ENCODE measurements around the gene VPS50. TPM values are rescaled to one million over a fixed set of nuclear protein-coding genes. Genes with fewer than 3 reads are reported as not detected.

VPS50 gene
- total and polyA plus RNA-seq, 2 donors (not counting 1 experiment from before 2014, with no cell fraction given), result 9.4 to 54.1 TPM

DNA sequence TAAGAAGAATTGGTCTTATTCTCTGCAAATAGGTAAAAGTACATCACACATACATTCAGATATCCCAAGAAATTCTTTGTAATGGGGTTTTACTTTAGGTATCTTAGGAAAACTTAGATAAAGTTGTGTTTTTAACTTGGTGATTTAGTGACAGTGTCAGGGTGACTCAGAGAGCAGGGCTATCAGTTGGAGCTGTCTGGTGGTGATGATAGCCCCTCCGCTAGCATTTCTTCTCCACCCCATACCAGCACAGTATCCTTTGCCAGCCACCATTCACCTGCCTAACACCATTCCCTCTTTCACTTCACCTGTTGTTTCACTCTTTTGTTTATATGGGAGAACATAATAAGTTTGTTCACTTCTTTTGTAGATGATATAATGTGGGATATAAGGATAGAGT lies 30.4 kb downstream of the VPS50 start:
- TF ChIP-seq, protein P1, sequence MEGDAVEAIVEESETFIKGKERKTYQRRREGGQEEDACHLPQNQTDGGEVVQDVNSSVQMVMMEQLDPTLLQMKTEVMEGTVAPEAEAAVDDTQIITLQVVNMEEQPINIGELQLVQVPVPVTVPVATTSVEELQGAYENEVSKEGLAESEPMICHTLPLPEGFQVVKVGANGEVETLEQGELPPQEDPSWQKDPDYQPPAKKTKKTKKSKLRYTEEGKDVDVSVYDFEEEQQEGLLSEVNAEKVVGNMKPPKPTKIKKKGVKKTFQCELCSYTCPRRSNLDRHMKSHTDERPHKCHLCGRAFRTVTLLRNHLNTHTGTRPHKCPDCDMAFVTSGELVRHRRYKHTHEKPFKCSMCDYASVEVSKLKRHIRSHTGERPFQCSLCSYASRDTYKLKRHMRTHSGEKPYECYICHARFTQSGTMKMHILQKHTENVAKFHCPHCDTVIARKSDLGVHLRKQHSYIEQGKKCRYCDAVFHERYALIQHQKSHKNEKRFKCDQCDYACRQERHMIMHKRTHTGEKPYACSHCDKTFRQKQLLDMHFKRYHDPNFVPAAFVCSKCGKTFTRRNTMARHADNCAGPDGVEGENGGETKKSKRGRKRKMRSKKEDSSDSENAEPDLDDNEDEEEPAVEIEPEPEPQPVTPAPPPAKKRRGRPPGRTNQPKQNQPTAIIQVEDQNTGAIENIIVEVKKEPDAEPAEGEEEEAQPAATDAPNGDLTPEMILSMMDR (IDR thresholded peaks at IDR 0.05), result no peak
- TF ChIP-seq EZH2 (IDR thresholded peaks at IDR 0.05; ENCODE audit: borderline replicate concordance, insufficient read depth, low read depth, low read length, poor library complexity, severe bottlenecking), result no peak
- no peak overlapping the region for H3K9ac ChIP-seq (ENCODE audit: low read length)
- POLR2A ChIA-PET, result no interaction called here
- DNase-seq (no peak), ATAC-seq (ENCODE audit: low read depth) (no peak)
- CTCF ChIA-PET, result interaction anchor here (1.9 kb wide), 1 partner anchor 16 kb away, joined by 4 read pairs; no protein-coding TSS in a partner anchor
- no peaks in the 10 kb centered on the region for H4K20me1 ChIP-seq (ENCODE audit: control insufficient read depth, insufficient read depth, low read length, poor library complexity, severe bottlenecking)
- WGBS (ENCODE audit: insufficient coverage), result no CpG with 5 or more reads among the region's 1 CpG
- H3K4me3 ChIP-seq (ENCODE audit: control extremely low read depth in 1 of 5, extremely low read depth in 1 of 5, insufficient read depth in 1 of 5, low read depth in 2 of 5, low read length in 4 of 5), result no peak overlapping the region
- Mint-ChIP-seq H3K4me1 (no peaks in the 10 kb centered on the region), H3K27ac (no peak overlapping the region), H3K4me3 (no peak overlapping the region), H3K9me3 (ENCODE audit: insufficient read depth) (no peaks in the 10 kb centered on the region), H3K27me3 (no peaks in the 10 kb centered on the region)
- no peaks in the 10 kb centered on the region for H3K27me3 ChIP-seq (replicated peaks in 1 of 4; ENCODE audit: control extremely low read depth in 1 of 4, control insufficient read depth in 3 of 4, insufficient read depth in 4 of 4, low read length in 3 of 4)
- no peak overlapping the region for H3K4me2 ChIP-seq (replicated peaks; ENCODE audit: low read depth, low read length, poor library complexity, severe bottlenecking)
- no peaks in the 10 kb centered on the region for H3K4me1 ChIP-seq (ENCODE audit: control insufficient read depth in 2 of 2, insufficient read depth in 2 of 2, low read length in 2 of 2)
- H3K79me2 ChIP-seq (ENCODE audit: control insufficient read depth, insufficient read depth, low read length), result no peaks in the 10 kb centered on the region
- intact Hi-C loops (cut with micrococcal nuclease), result no loop called here
- H3K27ac ChIP-seq (ENCODE audit: low read length in 2 of 2), result no peak overlapping the region
- H2AFZ ChIP-seq (ENCODE audit: insufficient read depth, low read depth, low read length, poor library complexity, severe bottlenecking), result no peak overlapping the region
- H3K36me3 ChIP-seq (replicated peaks in 1 of 2; ENCODE audit: control extremely low read depth in 1 of 2, control insufficient read depth in 1 of 2, extremely low read depth in 1 of 2, insufficient read depth in 2 of 2, low read length in 1 of 2), result peaks cover 3 to 16% of the 10 kb centered on the region in 2 experiments
- no peaks in the 10 kb centered on the region for H3K9me3 ChIP-seq (ENCODE audit: control extremely low read depth in 1 of 3, control insufficient read depth in 2 of 3, insufficient read depth in 1 of 3, low read length in 2 of 3)

DNA sequence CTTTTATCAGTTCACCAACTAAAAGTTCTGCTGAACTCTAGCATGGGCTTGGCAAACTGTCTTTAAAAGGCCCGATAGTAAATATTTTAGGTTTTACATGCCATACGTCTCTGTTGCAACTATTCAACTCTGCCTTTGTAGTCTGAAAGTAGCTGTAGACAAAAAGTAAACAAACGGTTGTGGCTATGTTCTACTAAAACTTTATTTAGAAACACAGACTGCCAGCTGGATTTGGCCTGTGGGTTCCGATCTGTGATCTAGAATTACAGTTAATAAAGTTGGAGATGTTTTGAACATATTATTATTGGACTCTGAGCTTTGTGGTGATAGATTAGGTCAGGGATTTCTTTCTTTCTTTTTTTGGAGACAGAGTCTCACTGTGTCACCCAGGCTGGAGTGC lies 33.1 kb downstream of the VPS50 start:
- TF ChIP-seq, protein P1 (IDR thresholded peaks at IDR 0.05), result no peak
- no peak for TF ChIP-seq EZH2 (IDR thresholded peaks at IDR 0.05; ENCODE audit: borderline replicate concordance, insufficient read depth, low read depth, low read length, poor library complexity, severe bottlenecking)
- no peaks in the 10 kb centered on the region for H3K9me3 Mint-ChIP-seq (ENCODE audit: insufficient read depth)
- H3K9ac ChIP-seq (ENCODE audit: low read length), result no peak overlapping the region
- no peak overlapping the region for H3K4me3 Mint-ChIP-seq
- intact Hi-C loops (cut with micrococcal nuclease), result no loop called here
- H4K20me1 ChIP-seq (ENCODE audit: control insufficient read depth, insufficient read depth, low read length, poor library complexity, severe bottlenecking), result no peaks in the 10 kb centered on the region
- POLR2A ChIA-PET, result no interaction called here
- H3K4me3 ChIP-seq (ENCODE audit: control extremely low read depth in 1 of 5, extremely low read depth in 1 of 5, insufficient read depth in 1 of 5, low read depth in 2 of 5, low read length in 4 of 5), result no peak overlapping the region
- no peak for ATAC-seq (ENCODE audit: low read depth)
- DNase-seq, result no peak
- 94% methylated on average over 3 of the region's 4 CpGs for WGBS (ENCODE audit: insufficient coverage)
- no peaks in the 10 kb centered on the region for H3K9me3 ChIP-seq (ENCODE audit: control extremely low read depth in 1 of 3, control insufficient read depth in 2 of 3, insufficient read depth in 1 of 3, low read length in 2 of 3)
- no peak overlapping the region for H3K27ac ChIP-seq (ENCODE audit: low read length in 2 of 2)
- no peaks in the 10 kb centered on the region for H3K4me1 ChIP-seq (ENCODE audit: control insufficient read depth in 2 of 2, insufficient read depth in 2 of 2, low read length in 2 of 2)
- no peak overlapping the region for H2AFZ ChIP-seq (ENCODE audit: insufficient read depth, low read depth, low read length, poor library complexity, severe bottlenecking)
- no peak overlapping the region for H3K27ac Mint-ChIP-seq
- no peaks in the 10 kb centered on the region for H3K27me3 ChIP-seq (replicated peaks in 1 of 4; ENCODE audit: control extremely low read depth in 1 of 4, control insufficient read depth in 3 of 4, insufficient read depth in 4 of 4, low read length in 3 of 4)
- no peaks in the 10 kb centered on the region for H3K79me2 ChIP-seq (ENCODE audit: control insufficient read depth, insufficient read depth, low read length)
- no peak overlapping the region for H3K4me2 ChIP-seq (replicated peaks; ENCODE audit: low read depth, low read length, poor library complexity, severe bottlenecking)
- no peaks in the 10 kb centered on the region for H3K27me3 Mint-ChIP-seq
- CTCF ChIA-PET, result interaction anchor here (1.4 kb wide), 1 partner anchor 15 kb away, joined by 3 read pairs; no protein-coding TSS in a partner anchor
- H3K36me3 ChIP-seq (replicated peaks in 1 of 2; ENCODE audit: control extremely low read depth in 1 of 2, control insufficient read depth in 1 of 2, extremely low read depth in 1 of 2, insufficient read depth in 2 of 2, low read length in 1 of 2), result peaks cover 5% of the 10 kb centered on the region in 2 experiments
- H3K4me1 Mint-ChIP-seq, result peaks cover 3% of the 10 kb centered on the region
